ENCODE measurements around the gene CHRM5. TPM values are rescaled to one million over a fixed set of nuclear protein-coding genes. Genes with fewer than 3 reads are reported as not detected.

Gene CHRM5
- total and polyA plus RNA-seq, 2 donors (not counting 3 experiments of a cell fraction or from before 2014, with no cell fraction given): 0.03 TPM; not detected in 1

DNA sequence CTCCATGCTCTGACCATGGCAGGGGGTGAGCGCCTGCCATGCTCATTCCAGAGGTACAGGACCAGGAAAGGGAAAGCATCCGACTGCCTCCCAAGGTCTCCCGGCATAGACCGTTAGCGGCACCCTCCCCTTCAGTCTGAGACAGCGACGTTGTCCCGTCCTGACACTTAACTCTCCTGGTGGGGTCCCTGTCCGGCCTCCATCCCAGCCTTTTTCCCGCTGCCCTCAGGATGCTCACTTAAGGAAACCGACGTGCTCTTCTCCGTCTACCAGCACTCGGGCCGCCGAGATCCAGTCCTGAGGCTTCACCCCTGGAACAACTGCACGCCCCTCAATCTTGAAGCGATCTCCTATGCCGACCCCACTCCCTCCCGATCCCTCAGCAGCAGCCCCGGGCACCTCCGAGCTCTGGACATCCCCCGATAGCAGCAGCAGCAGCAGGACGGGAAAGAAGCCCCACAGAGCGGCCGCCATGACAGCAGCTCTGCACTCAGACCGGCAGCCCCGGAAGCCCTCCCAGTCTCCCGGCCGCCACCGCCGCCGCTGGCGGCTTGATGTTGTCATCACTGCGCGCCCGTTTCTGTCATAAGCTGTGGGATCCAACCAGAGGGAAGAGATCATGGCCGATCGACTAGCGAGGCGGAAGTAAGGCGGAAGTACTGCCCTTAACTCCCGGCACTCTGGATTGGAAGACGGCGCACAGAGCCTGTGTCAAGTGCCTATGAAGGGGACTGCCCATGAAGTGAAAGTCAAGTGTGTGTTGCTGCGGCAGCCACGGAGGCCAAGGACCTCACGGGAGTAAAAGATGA is 133.3 kb downstream of the CHRM5 start, which contains the start of the genes EMC7 and PGBD4:
EMC7 (minus strand) TSS at position 497 of the 809 bp plus-strand sequence; CDS start at position 474, 23 bp downstream.
PGBD4 (plus strand) TSS at position 718 of the 809 bp plus-strand sequence. CDS start 449 bp downstream, outside the sequence.
- peak within 1 kb of the TSS; percentile 78 for H3K27ac ChIP-seq (ENCODE audit: insufficient read depth, low read depth, low read length)
- H3K9me3 ChIP-seq (replicated peaks; ENCODE audit: control insufficient read depth, insufficient read depth, low read length): no peaks in the 10 kb centered on the region
- H3K9ac ChIP-seq (replicated peaks; ENCODE audit: extremely low read depth, insufficient read depth, low read length): peak within 1 kb of the TSS; percentile 91
- H3K4me2 ChIP-seq (ENCODE audit: insufficient read depth, low read length): peak within 1 kb of the TSS; percentile 91
- H3K9me1 ChIP-seq (replicated peaks; ENCODE audit: control insufficient read depth, extremely low read depth, insufficient read depth, low read length): no peaks in the 10 kb centered on the region
- no peaks in the 10 kb centered on the region for H3K27me3 ChIP-seq (ENCODE audit: control insufficient read depth in 2 of 2, insufficient read depth in 2 of 2, low read length in 2 of 2)
- intact Hi-C loops (cut with micrococcal nuclease) (loop anchor here (1.0 to 10.0 kb wide), 6 partner anchors 21 to 333 kb away; partner anchors contain the start of genes GOLGA8A, LPCAT4, NOP10 and NUTM1), dilution Hi-C loops (cut with MboI; ENCODE audit: extremely low pct_ligation_motif_present, low sequenced_read_pairs) (no loop called here)
- H3K4me1 ChIP-seq (ENCODE audit: control insufficient read depth, extremely low read depth, insufficient read depth, low read length): peaks cover 17% of the 10 kb centered on the region
- peak; percentile 99 for DNase-seq (ENCODE audit: low read depth, low spot score)
- peak within 1 kb of the TSS; percentile 94 for H2AFZ ChIP-seq (ENCODE audit: low read depth, low read length)
- no TSS peak for BruUV-seq (replicated peaks)
- ChIA-PET CTCF (interaction anchor here (0.6 to 2.1 kb wide), 5 partner anchors 8 to 266 kb away, joined by 3 to 25 read pairs (median 3); partner anchors contain the start of genes KATNBL1 and LPCAT4), POLR2A (interaction anchor here (1.0 to 1.8 kb wide), 3 partner anchors 23 to 124 kb away, joined by 3 to 5 read pairs (median 3); partner anchors contain the start of gene KATNBL1)
- H4K20me1 ChIP-seq (replicated peaks; ENCODE audit: control insufficient read depth, extremely low read depth, insufficient read depth, low read length): no peaks in the 10 kb centered on the region
- TF ChIP-seq MYC (IDR thresholded peaks at IDR 0.05; ENCODE audit: low read depth, low read length) (peak; percentile 45), JUN (IDR thresholded peaks at IDR 0.05; ENCODE audit: borderline replicate concordance, insufficient read depth, insufficient read length, low read depth) (no peak), EZH2 (IDR thresholded peaks at IDR 0.05; ENCODE audit: borderline replicate concordance, low read depth, low read length, severe bottlenecking) (no peak), POLR2AphosphoS5 (IDR thresholded peaks at IDR 0.05; ENCODE audit: insufficient read depth, low read depth, low read length) (peak; percentile 62), MAX (IDR thresholded peaks at IDR 0.05; ENCODE audit: insufficient read depth, insufficient read length) (peak; percentile 46), FOS (IDR thresholded peaks at IDR 0.05; ENCODE audit: borderline replicate concordance, insufficient read depth, low read length) (no peak), GATA2 (IDR thresholded peaks at IDR 0.05; ENCODE audit: insufficient read depth, insufficient read length, low read depth, low read length) (no peak), POLR2A (IDR thresholded peaks at IDR 0.05; ENCODE audit: low read depth, low read length) (peak; percentile 85)
- TF ChIP-seq, protein P1, sequence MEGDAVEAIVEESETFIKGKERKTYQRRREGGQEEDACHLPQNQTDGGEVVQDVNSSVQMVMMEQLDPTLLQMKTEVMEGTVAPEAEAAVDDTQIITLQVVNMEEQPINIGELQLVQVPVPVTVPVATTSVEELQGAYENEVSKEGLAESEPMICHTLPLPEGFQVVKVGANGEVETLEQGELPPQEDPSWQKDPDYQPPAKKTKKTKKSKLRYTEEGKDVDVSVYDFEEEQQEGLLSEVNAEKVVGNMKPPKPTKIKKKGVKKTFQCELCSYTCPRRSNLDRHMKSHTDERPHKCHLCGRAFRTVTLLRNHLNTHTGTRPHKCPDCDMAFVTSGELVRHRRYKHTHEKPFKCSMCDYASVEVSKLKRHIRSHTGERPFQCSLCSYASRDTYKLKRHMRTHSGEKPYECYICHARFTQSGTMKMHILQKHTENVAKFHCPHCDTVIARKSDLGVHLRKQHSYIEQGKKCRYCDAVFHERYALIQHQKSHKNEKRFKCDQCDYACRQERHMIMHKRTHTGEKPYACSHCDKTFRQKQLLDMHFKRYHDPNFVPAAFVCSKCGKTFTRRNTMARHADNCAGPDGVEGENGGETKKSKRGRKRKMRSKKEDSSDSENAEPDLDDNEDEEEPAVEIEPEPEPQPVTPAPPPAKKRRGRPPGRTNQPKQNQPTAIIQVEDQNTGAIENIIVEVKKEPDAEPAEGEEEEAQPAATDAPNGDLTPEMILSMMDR (IDR thresholded peaks at IDR 0.05; ENCODE audit: extremely low read depth in 1 of 2, insufficient read depth in 1 of 2, low read depth in 1 of 2, low read length in 2 of 2): no peak
- peak; percentile 100 for FAIRE-seq
- peak within 1 kb of the TSS; percentile 66 to 90 (median 66) for H3K4me3 ChIP-seq (replicated peaks in 1 of 3; ENCODE audit: insufficient read depth in 1 of 3, low read depth in 1 of 3, low read length in 3 of 3)
- peaks cover 32% of the 10 kb centered on the region for H3K79me2 ChIP-seq (ENCODE audit: control insufficient read depth, insufficient read depth, low read length)
- H3K36me3 ChIP-seq (ENCODE audit: control insufficient read depth in 2 of 2, extremely low read depth in 1 of 2, insufficient read depth in 2 of 2, low read length in 2 of 2): no peaks in the 10 kb centered on the region

Measured in endothelial cell of umbilical vein (primary cell).